Measurements from ENCODE around the gene BIRC5.
"Not testable (repeated sequence)": the region's sequence is repeated elsewhere in the genome, so short reads cannot be mapped to it uniquely, and the experiment has no call there.

BIRC5 gene

GRCh38 chr17:78226055-78226758 lies 12.2 kb downstream of the BIRC5 start:
- no peak for DNase-seq

DNA sequence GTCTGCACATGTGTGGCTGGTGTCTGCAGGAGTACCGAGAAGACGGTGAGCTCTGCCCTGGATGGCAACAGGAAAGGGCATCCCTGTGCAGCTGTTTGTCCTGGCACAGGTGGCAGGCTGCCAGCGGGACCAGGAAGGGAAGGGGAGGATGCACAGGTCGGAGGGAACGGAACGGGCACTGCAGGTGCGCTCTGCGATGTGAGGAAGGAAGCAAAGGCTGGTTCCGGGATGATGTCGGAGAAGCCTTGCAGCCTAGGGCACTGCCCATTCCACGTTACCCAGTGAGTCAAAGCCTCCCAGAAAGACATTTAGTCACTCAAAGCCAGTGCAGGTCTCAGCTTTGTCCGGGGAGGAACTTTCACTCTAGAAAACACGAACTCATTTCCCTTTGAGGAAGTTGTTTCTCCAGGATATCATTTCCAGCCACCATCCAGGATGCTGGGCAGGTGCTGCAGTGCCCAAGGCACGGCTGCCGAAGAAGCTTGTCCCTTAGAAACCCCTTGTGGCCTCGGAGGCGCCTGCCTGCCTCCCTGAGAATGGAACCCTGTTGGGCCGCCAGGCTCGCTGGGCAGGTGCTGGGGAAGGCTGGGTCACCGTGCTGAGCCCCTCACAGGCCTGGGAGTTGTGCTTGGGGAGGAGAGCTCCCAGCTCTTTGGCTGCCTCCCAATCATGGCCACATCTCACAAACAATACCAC lies 12.9 kb downstream of the BIRC5 start:
- no peak for DNase-seq

- DNase-seq: no peak
Measured at GRCh38 chr17:78227455-78227916, 13.4 kb downstream of the BIRC5 start.

DNA sequence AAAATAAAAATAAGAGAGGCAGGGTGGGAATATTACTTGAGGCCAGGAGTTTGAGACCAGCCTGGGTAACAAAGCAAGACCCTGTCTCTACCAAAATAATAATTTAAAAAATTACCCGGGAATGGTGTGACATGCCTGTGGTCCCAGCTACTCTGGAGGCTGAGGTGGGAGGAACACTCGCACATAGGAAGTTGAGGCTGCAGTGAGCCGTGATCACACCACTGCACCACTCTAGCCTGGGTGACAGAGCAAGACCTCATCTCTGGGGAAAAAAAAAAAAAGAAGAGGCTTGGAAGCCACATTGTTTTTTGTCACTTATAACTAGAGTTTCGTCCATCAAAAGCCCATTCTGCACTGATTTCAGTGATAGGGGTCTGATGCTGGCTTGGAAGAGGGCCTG lies 14.1 kb downstream of the BIRC5 start:
- no peak for DNase-seq

GRCh38 chr17:78230252-78230962 lies 16.4 kb downstream of the BIRC5 start:
- DNase-seq: no peak

- no peak for DNase-seq
Measured at GRCh38 chr17:78230996-78231935, 17.2 kb downstream of the BIRC5 start, which contains the start of gene TMEM235. TSS of gene TMEM235 (plus strand) at chr17:78231631. CDS start at chr17:78232024, 393 bp downstream.

- no peak for DNase-seq
Measured at GRCh38 chr17:78231991-78232858, 18.2 kb downstream of the BIRC5 start.

DNA sequence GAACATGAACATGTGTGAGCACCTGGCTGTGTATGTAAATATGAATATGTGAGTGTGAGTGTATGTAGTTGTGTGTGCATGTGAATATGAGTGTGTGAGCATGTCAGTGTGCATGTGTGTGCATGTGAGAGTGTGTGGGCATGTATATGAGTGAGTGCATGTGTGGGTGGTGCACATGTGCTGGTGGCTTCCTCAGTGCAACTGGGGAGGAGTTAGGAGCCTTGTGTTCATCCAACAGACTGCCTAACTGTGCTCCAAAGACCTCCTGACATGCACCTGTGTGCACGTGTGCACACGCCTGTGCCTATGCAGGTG lies 18.8 kb downstream of the BIRC5 start:
- no peak for DNase-seq

GRCh38 chr17:78233678-78234077 lies 19.6 kb downstream of the BIRC5 start:
- DNase-seq: no peak

DNA sequence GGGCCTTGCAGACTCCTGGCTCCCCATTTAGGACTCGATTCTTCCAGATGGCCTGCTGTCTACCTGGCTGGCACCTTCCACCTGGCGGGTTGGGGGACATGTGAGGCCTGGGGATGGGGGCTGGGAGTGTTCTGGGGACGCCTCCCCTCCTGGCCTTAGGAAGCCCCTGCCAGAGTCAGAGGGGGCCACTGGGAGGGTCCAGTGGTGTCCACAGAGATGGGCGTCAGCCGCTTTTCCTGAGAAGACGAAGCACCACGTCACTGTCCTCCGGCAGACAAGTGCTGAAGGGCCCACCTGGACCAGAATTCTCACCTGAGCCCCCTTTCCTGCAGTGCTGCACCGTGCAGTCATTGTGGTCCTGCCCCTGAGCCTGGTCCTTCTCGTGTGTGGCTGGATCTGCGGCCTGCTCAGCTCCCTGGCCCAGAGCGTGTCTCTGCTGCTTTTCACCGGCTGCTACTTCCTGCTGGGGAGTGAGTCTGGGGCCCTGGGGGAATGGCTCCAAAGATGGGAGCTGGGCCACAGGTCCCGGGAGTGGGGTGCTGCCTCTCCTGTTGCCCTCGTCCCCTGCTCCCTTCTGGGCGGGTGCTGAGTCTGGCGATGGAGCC lies 20.3 kb downstream of the BIRC5 start:
- DNase-seq: no peak

DNA sequence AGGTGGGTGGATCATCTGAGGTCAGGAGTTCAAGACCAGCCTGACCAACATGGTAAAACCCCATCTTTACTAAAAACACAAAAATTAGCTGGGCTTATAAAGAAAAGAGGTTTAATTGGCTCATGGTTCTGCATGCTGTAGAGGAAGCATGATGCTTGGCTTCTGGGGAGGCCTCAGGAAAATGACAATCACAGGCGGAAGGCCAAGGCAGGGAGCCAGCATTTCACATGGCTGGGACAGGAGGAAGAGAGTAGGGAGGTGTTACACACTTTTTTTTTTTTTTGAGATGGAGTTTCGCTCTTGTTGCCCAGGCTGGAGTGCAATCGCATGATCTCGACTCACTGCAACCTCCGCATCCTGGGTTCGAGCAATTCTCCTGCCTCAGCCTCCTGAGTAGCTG lies 21.0 kb downstream of the BIRC5 start:
- DNase-seq: not testable (repeated sequence)

GRCh38 chr17:78235885-78236284 lies 21.8 kb downstream of the BIRC5 start:
- DNase-seq: no peak

- DNase-seq: no peak
Measured at GRCh38 chr17:78236362-78237127, 22.5 kb downstream of the BIRC5 start.

DNA sequence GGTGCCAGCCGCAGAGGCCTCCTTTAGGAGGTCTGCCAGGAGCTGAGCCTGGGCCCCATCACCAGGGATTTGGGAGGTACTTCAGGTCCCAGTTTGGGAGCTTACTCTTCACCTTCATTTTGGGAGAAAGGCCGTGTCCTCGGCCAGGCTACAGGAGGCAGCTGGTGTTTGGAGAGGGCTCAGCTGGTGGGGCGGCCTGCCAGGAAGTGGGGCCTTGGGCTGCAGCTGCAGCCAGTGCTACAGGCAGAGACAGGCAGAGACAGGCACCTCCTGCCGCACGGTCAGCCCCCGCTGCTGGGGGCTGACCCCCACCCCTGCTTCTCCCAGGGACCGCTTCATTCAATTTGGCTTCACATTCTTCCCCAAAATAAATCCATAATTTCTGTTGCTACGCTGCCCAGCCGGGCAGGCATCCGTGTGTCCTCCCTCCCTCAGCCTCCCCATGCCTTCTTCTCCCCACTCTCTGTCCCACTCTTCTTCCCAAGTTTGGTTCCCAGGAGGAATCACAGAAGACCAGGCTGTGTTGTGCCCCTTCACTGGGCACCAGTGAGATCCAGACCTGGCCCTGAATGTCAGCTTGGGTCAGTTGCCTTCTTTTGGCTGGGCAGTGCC lies 23.5 kb downstream of the BIRC5 start:
- no peak for DNase-seq

- no peak for DNase-seq
Measured at GRCh38 chr17:78238823-78239488, 24.9 kb downstream of the BIRC5 start.

DNA sequence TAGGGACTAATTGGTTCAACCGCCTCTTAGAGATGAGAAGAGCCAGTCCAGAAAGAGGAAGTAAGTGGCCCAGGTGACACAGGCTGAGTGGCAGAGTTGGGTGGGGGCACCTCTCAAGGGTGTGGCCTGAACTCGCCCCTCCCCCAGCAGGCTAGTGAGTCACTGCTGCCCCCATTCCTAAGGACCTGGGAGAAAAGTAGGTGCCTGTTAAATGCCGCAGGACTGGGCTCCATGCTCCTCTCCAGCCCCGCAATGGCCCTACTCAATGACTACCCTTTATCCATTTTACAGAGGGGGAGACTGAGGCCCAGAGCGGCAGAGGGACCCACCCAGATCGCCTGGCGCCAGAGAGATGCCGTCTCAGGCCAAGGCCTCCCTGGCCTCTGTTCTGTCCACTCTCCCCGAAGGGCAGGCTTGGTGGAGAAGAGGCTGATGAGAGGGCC lies 25.5 kb downstream of the BIRC5 start:
- no peak for DNase-seq

DNA sequence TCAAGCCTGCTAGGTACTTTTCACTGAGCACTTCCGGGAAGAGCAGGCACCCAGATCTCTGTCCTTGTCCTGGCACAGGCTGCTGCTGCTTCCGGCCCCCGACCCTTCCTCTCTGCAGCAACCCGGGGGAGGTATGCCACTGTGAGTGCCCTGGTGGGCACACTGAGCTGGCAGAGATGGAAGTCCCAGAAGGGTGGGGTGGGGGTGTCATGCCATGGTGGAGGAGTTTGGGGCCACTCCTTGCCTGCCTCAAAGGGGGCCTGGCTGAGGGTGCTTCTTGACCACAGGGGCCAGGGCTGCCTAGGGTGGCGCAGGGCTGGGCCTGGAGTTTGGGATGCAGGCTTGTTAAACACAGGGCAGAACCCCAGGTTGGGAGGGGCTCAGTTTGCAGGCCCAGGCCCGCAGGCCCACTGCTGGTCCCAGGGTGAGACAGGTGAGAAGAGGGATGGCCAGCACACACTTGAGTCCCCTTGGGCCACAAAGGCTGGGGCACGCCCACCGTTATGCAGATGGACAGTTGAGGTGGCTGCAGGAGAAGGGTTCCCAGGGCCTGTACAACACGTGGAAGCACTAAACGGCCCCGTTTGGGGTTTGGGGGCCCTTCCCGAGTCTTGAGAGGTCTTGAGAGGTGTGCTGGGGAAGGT lies 26.1 kb downstream of the BIRC5 start:
- DNase-seq: no peak

- no peak for DNase-seq
Measured at GRCh38 chr17:78240839-78241238, 26.8 kb downstream of the BIRC5 start.

All from activated CD4-positive, CD25-positive, alpha-beta regulatory T cell (primary cell).